WERI-Rb-1 (cell line): ENCODE data around the gene FGFR3.

Experiments used
- DNase-seq: peaks from one replicate; pipeline ENCODE4 v3.0.0-alpha.2; 2020
- H3K27ac ChIP-seq: fragments of 250-450 bp; sonication (Bioruptor Pico); 2 replicates; pipeline ENCODE4 v1.5.1; 2020; ENCODE audit warnings: mild to moderate bottlenecking, moderate library complexity
- H3K27me3 ChIP-seq: fragments of 250-450 bp; sonication (Bioruptor Pico); 2 replicates; pipeline ENCODE4 v1.5.1; 2021; ENCODE audit warnings: mild to moderate bottlenecking, low read depth, moderate library complexity; ENCODE audit not compliant: insufficient read depth, severe bottlenecking
- H3K36me3 ChIP-seq: fragments of 250-450 bp; sonication (Bioruptor Pico); 2 replicates; pipeline ENCODE4 v1.5.1; 2020; ENCODE audit warnings: mild to moderate bottlenecking, moderate library complexity
- H3K4me3 ChIP-seq: 2 replicates; pipeline ENCODE4 v1.5.1; 2011; ENCODE audit warnings: low read depth, mild to moderate bottlenecking, control low read depth, low read length
- H3K9me3 ChIP-seq: fragments of 250-450 bp; sonication (Bioruptor Pico); 2 replicates; pipeline ENCODE4 v1.5.1; 2021; ENCODE audit warnings: mild to moderate bottlenecking, moderate library complexity; ENCODE audit not compliant: severe bottlenecking
- TF ChIP-seq, protein P1 (sequence below): IDR thresholded peaks from 2 replicates; pipeline ENCODE4 v1.5.1; 2011; ENCODE audit warnings: low read depth, mild to moderate bottlenecking, control low read depth, inconsistent platforms, low read length

Gene FGFR3

DNA sequence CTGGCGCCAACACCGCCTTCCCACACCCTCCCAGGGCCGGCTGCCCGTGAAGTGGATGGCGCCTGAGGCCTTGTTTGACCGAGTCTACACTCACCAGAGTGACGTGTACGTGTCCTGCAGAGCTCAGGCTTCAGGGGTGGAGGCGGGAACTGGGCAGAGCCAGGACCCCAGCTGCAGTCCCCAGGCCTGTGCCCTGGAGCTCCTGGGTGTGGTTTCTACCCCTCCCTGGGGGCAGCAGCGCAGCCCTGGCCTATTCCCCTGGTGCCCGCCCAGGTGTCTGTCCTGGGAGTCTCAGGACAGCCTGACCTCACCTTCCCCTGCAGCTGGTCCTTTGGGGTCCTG, 13.1 kb downstream of the FGFR3 start:
- H3K36me3 ChIP-seq, result peaks cover 35% of the 10 kb centered on the region
- H3K9me3 ChIP-seq, result no peaks in the 10 kb centered on the region
- DNase-seq, result no peak
- no peaks in the 10 kb centered on the region for H3K27me3 ChIP-seq
- H3K4me3 ChIP-seq, result no peak overlapping the region
- no peak overlapping the region for H3K27ac ChIP-seq
- TF ChIP-seq, protein P1, sequence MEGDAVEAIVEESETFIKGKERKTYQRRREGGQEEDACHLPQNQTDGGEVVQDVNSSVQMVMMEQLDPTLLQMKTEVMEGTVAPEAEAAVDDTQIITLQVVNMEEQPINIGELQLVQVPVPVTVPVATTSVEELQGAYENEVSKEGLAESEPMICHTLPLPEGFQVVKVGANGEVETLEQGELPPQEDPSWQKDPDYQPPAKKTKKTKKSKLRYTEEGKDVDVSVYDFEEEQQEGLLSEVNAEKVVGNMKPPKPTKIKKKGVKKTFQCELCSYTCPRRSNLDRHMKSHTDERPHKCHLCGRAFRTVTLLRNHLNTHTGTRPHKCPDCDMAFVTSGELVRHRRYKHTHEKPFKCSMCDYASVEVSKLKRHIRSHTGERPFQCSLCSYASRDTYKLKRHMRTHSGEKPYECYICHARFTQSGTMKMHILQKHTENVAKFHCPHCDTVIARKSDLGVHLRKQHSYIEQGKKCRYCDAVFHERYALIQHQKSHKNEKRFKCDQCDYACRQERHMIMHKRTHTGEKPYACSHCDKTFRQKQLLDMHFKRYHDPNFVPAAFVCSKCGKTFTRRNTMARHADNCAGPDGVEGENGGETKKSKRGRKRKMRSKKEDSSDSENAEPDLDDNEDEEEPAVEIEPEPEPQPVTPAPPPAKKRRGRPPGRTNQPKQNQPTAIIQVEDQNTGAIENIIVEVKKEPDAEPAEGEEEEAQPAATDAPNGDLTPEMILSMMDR, result no peak

DNA sequence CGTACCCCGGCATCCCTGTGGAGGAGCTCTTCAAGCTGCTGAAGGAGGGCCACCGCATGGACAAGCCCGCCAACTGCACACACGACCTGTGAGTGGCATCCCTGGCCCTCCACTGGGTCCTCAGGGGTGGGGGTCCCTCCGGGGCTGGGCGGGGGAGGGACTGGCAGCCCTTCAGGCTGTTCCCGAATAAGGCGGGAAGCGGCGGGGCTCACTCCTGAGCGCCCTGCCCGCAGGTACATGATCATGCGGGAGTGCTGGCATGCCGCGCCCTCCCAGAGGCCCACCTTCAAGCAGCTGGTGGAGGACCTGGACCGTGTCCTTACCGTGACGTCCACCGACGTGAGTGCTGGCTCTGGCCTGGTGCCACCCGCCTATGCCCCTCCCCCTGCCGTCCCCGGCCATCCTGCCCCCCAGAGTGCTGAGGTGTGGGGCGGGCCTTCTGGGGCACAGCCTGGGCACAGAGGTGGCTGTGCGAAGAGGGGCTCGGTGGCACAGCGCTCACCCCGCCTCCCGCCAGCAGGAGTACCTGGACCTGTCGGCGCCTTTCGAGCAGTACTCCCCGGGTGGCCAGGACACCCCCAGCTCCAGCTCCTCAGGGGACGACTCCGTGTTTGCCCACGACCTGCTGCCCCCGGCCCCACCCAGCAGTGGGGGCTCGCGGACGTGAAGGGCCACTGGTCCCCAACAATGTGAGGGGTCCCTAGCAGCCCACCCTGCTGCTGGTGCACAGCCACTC, 13.7 kb downstream of the FGFR3 start:
- no peak overlapping the region for H3K4me3 ChIP-seq
- H3K27ac ChIP-seq, result no peak overlapping the region
- peaks cover 33% of the 10 kb centered on the region for H3K36me3 ChIP-seq
- DNase-seq, result no peak
- no peaks in the 10 kb centered on the region for H3K27me3 ChIP-seq
- TF ChIP-seq, protein P1, result no peak
- no peaks in the 10 kb centered on the region for H3K9me3 ChIP-seq

DNA sequence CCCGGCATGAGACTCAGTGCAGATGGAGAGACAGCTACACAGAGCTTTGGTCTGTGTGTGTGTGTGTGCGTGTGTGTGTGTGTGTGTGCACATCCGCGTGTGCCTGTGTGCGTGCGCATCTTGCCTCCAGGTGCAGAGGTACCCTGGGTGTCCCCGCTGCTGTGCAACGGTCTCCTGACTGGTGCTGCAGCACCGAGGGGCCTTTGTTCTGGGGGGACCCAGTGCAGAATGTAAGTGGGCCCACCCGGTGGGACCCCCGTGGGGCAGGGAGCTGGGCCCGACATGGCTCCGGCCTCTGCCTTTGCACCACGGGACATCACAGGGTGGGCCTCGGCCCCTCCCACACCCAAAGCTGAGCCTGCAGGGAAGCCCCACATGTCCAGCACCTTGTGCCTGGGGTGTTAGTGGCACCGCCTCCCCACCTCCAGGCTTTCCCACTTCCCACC, 14.3 kb downstream of the FGFR3 start:
- no peak for DNase-seq
- H3K9me3 ChIP-seq, result no peaks in the 10 kb centered on the region
- no peak overlapping the region for H3K27ac ChIP-seq
- peaks cover 33% of the 10 kb centered on the region for H3K36me3 ChIP-seq
- no peaks in the 10 kb centered on the region for H3K27me3 ChIP-seq
- TF ChIP-seq, protein P1, result no peak
- H3K4me3 ChIP-seq, result no peak overlapping the region

DNA sequence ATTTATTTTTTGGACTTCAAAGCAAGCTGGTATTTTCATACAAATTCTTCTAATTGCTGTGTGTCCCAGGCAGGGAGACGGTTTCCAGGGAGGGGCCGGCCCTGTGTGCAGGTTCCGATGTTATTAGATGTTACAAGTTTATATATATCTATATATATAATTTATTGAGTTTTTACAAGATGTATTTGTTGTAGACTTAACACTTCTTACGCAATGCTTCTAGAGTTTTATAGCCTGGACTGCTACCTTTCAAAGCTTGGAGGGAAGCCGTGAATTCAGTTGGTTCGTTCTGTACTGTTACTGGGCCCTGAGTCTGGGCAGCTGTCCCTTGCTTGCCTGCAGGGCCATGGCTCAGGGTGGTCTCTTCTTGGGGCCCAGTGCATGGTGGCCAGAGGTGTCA, 15.3 kb downstream of the FGFR3 start:
- DNase-seq, result no peak
- no peak overlapping the region for H3K4me3 ChIP-seq
- TF ChIP-seq, protein P1, result no peak

GRCh38 chr4:1808851-1809753, 16.0 kb downstream of the FGFR3 start:
- TF ChIP-seq, protein P1, result no peak
- Histone ChIP-seq H3K27me3 (no peaks in the 10 kb centered on the region), H3K9me3 (no peaks in the 10 kb centered on the region), H3K27ac (no peak overlapping the region), H3K4me3 (no peak overlapping the region), H3K36me3 (peaks cover 34% of the 10 kb centered on the region)
- DNase-seq, result no peak

More for the DNA sequence above, 15.3 kb downstream of the FGFR3 start:
- H3K27ac ChIP-seq, result no peak overlapping the region
- no peaks in the 10 kb centered on the region for H3K27me3 ChIP-seq
- H3K9me3 ChIP-seq, result no peaks in the 10 kb centered on the region
- H3K36me3 ChIP-seq, result peaks cover 35% of the 10 kb centered on the region
